IMR-90 (cell line): ENCODE results near the gene TARBP2. TPM values are rescaled to one million over a fixed set of nuclear protein-coding genes. Genes with fewer than 3 reads are reported as not detected.

Experiments
- ATAC-seq: fragments of 200-7000 bp; cut with Tn5 transposase; 2 replicates; pipeline ENCODE4 v1.9.1; 2020; ENCODE audit warnings: low read depth, mild to moderate bottlenecking, moderate library complexity
- BruUV-seq: library from RNA; stranded (reverse); fragments of 400-500 nt; replicated peaks from 2 replicates; lab custom pipeline; 2021; lab: Mats Ljungman, UMichigan
- CTCF ChIA-PET: fragments of 300-600 bp; formaldehyde crosslinking; extraction: SDS; loops from one replicate; lab custom pipeline; 2021; ENCODE audit warnings: antibody characterized with exemption; lab: Yijun Ruan, JAX
- POLR2A ChIA-PET: fragments of 300-600 bp; sonication (Branson Sonifier 250); formaldehyde crosslinking; loops from one replicate; lab custom pipeline; 2022; ENCODE audit warnings: antibody characterized with exemption; ENCODE audit not compliant: unreplicated experiment; lab: Charles Lee
- DNase-seq: peaks from one replicate; pipeline ENCODE4 v3.0.0; 2013
- H2AFZ ChIP-seq: replicated peaks from 2 replicates; pipeline ENCODE3; 2013; ENCODE audit warnings: low read length, mild to moderate bottlenecking; ENCODE audit not compliant: poor library complexity
- H2AK5ac ChIP-seq: 2 replicates; pipeline ENCODE4 v1.6.1; 2013; ENCODE audit warnings: low read depth, low read length, inconsistent platforms
- H2AK9ac ChIP-seq: replicated peaks from 2 replicates; pipeline ENCODE3; 2013; ENCODE audit warnings: mild to moderate bottlenecking, low read depth, low read length, moderate library complexity; ENCODE audit not compliant: poor library complexity
- H2BK120ac ChIP-seq: 2 replicates; pipeline ENCODE4 v1.6.1; 2013; ENCODE audit warnings: low read depth, low read length, inconsistent platforms
- H2BK15ac ChIP-seq: 3 replicates; pipeline ENCODE4 v1.6.1; 2013; ENCODE audit warnings: low read depth, low read length, inconsistent platforms
- H2BK20ac ChIP-seq: 2 replicates; pipeline ENCODE4 v1.6.1; 2013; ENCODE audit warnings: low read depth, mild to moderate bottlenecking, inconsistent platforms, low read length, moderate library complexity
- H2BK5ac ChIP-seq: 2 replicates; pipeline ENCODE4 v1.6.1; 2013; ENCODE audit warnings: mild to moderate bottlenecking, low read depth, low read length, inconsistent platforms; ENCODE audit not compliant: poor library complexity, severe bottlenecking
- H3K14ac ChIP-seq: replicated peaks from 2 replicates; pipeline ENCODE4 v1.6.1; 2013; ENCODE audit warnings: low read depth, low read length, inconsistent platforms
- H3K18ac ChIP-seq: 2 replicates; pipeline ENCODE4 v1.6.1; 2013; ENCODE audit warnings: low read depth, low read length, control low read depth
- H3K23ac ChIP-seq: 2 replicates; pipeline ENCODE4 v1.6.1; 2013; ENCODE audit warnings: low read depth, low read length, inconsistent platforms
- H3K27ac ChIP-seq: 2 replicates; pipeline ENCODE4 v1.5.1; 2013; ENCODE audit warnings: mild to moderate bottlenecking, control low read depth, low read length; ENCODE audit not compliant: insufficient read depth
- H3K27me3 ChIP-seq: 2 replicates; pipeline ENCODE4 v1.6.1; 2013; ENCODE audit warnings: low read length; ENCODE audit not compliant: control insufficient read depth, insufficient read depth
- H3K36me3 ChIP-seq: 2 replicates; pipeline ENCODE4 v1.6.1; 2013; ENCODE audit warnings: low read length, mixed read lengths; ENCODE audit not compliant: control insufficient read depth, insufficient read depth
- H3K4ac ChIP-seq: 2 replicates; pipeline ENCODE4 v1.6.1; 2013; ENCODE audit warnings: low read depth, low read length, inconsistent platforms
- H3K4me1 ChIP-seq: 2 replicates; pipeline ENCODE4 v1.6.1; 2013; ENCODE audit warnings: low read length, mixed read lengths; ENCODE audit not compliant: control insufficient read depth, insufficient read depth
- H3K4me2 ChIP-seq: 2 replicates; pipeline ENCODE4 v1.6.1; 2013; ENCODE audit warnings: low read depth, mild to moderate bottlenecking, control low read depth, low read length, moderate library complexity
- H3K4me3 ChIP-seq: 2 replicates; pipeline ENCODE4 v1.5.1; 2013; ENCODE audit warnings: low read depth, mild to moderate bottlenecking, control low read depth, low read length, moderate library complexity; ENCODE audit not compliant: insufficient read depth
- H3K56ac ChIP-seq: 2 replicates; pipeline ENCODE4 v1.6.1; 2013; ENCODE audit warnings: low read length, inconsistent platforms; ENCODE audit not compliant: insufficient read depth; ENCODE audit errors: extremely low read depth
- H3K79me1 ChIP-seq, 2 experiments: 2 replicates each; pipeline ENCODE4 v1.6.1; 2013; ENCODE audit warnings: low read length in 2 of 2, inconsistent platforms in 1 of 2, low read depth in 1 of 2
- H3K9ac ChIP-seq: 2 replicates; pipeline ENCODE4 v1.6.1; 2013; ENCODE audit warnings: low read depth, low read length, control low read depth
- H3K9me1 ChIP-seq: 2 replicates; pipeline ENCODE4 v1.6.1; 2013; ENCODE audit warnings: low read length, inconsistent platforms; ENCODE audit not compliant: insufficient read depth
- H3K9me3 ChIP-seq: 2 replicates; pipeline ENCODE4 v1.6.1; 2013; ENCODE audit warnings: low read length; ENCODE audit not compliant: control insufficient read depth, insufficient read depth
- H4K20me1 ChIP-seq: 2 replicates; pipeline ENCODE4 v1.6.1; 2013; ENCODE audit warnings: low read length, inconsistent platforms; ENCODE audit not compliant: insufficient read depth
- H4K5ac ChIP-seq: 2 replicates; pipeline ENCODE4 v1.6.1; 2013; ENCODE audit warnings: mild to moderate bottlenecking, low read depth, low read length, control low read depth
- H4K8ac ChIP-seq, 2 experiments: 2 replicates each; pipeline ENCODE4 v1.6.1; 2013; ENCODE audit warnings: low read depth in 2 of 2, low read length in 2 of 2, control low read depth in 1 of 2, inconsistent platforms in 1 of 2
- H4K91ac ChIP-seq: 2 replicates; pipeline ENCODE4 v1.6.1; 2013; ENCODE audit warnings: low read depth, low read length, inconsistent platforms; ENCODE audit not compliant: insufficient read depth
- CHD1 ChIP-seq: IDR thresholded peaks from 2 replicates; pipeline ENCODE4 v1.6.1; 2012; ENCODE audit warnings: low read depth, low read length, improper control_type of control experiment
- FOS ChIP-seq: fragments of 150-350 bp; IDR thresholded peaks from 2 replicates; pipeline ENCODE4 v1.6.1; 2016; ENCODE audit warnings: low read depth, low read length
- MAZ ChIP-seq: IDR thresholded peaks from 2 replicates; pipeline ENCODE4 v1.6.1; 2012; ENCODE audit warnings: low read depth, mild to moderate bottlenecking, low read length, improper control_type of control experiment, moderate library complexity, borderline replicate concordance
- NFE2L2 ChIP-seq: fragments of 150-350 bp; IDR thresholded peaks from 2 replicates; pipeline ENCODE4 v1.6.1; 2016; ENCODE audit warnings: low read depth, mild to moderate bottlenecking, low read length
- RAD21 ChIP-seq: IDR thresholded peaks from 2 replicates; pipeline ENCODE4 v1.6.1; 2012; ENCODE audit warnings: low read length, improper control_type of control experiment
- RCOR1 ChIP-seq: IDR thresholded peaks from 2 replicates; pipeline ENCODE4 v1.6.1; 2012; ENCODE audit warnings: mild to moderate bottlenecking, low read length, improper control_type of control experiment; ENCODE audit not compliant: insufficient replicate concordance
- RFX5 ChIP-seq: IDR thresholded peaks from 2 replicates; pipeline ENCODE4 v1.8.0; 2012; ENCODE audit warnings: low read depth, mild to moderate bottlenecking, low read length, moderate library complexity
- SMC3 ChIP-seq: fragments of 150-350 bp; IDR thresholded peaks from 2 replicates; pipeline ENCODE4 v1.6.1; 2016; ENCODE audit warnings: low read depth, mild to moderate bottlenecking, antibody characterized with exemption, low read length, moderate library complexity
- WGBS, 2 experiments: methylation state at CpG; one replicate each; pipeline versions ENCODE4 v1.1.5 to v1.1.7; 2013; ENCODE audit warnings: missing lambda C conversion rate in 2 of 2; ENCODE audit not compliant: insufficient read length in 1 of 2; ENCODE audit errors: extremely low coverage in 2 of 2; 5-methylcytosine and 5-hydroxymethylcytosine counted together
- dilution Hi-C: fragments of 300-500 bp; cut with HindIII; formaldehyde crosslinking; loops from one replicate; pipeline ENCODE4 v1.14.3; 2018; ENCODE audit warnings: low sequenced_read_pairs; ENCODE audit not compliant: unreplicated experiment
- in situ Hi-C: fragments of 300-500 bp; cut with MboI; formaldehyde crosslinking; loops from 3 replicates; pipeline ENCODE4 v1.14.3; 2019; ENCODE audit warnings: low sequenced_read_pairs, inconsistent platforms, mixed read lengths
- intact Hi-C: fragments of 100-400 bp; cut with micrococcal nuclease; formaldehyde crosslinking; loops from 2 replicates; pipeline ENCODE4 v1.10.0; 2022
- polyA plus RNA-seq, 3 experiments: library from polyadenylated mRNA; depleted of rRNA; stranded (reverse); fragments of >200 nt; gene quantifications; 2 replicates each; pipeline ENCODE4 v1.2.3, GENCODE V29; 2012; ENCODE audit warnings: low replicate concordance in 1 of 3
- total RNA-seq: library from RNA; depleted of rRNA; stranded (reverse); fragments of >200 nt; gene quantifications from 2 replicates; pipeline ENCODE4 v1.2.3, GENCODE V29; 2012
- TF ChIP-seq, protein P1 (sequence below): conservative IDR thresholded peaks from 2 replicates; pipeline ENCODE4 v1.5.1; 2012; ENCODE audit warnings: mild to moderate bottlenecking, low read depth, low read length, improper control_type of control experiment
- TF ChIP-seq, protein P2 (sequence below): fragments of 150-350 bp; IDR thresholded peaks from 2 replicates; pipeline ENCODE4 v1.6.1; 2017; ENCODE audit warnings: mild to moderate bottlenecking, antibody characterized with exemption, low read length, low read depth

TARBP2 gene
- total and polyA plus RNA-seq, 2 of the 4 experiments (the other 2 are of a cell fraction), result 27.4 to 46.1 TPM

GRCh38 chr12:53505555-53506449, 4.7 kb downstream of the TARBP2 start (continued):
- TF ChIP-seq, protein P1, sequence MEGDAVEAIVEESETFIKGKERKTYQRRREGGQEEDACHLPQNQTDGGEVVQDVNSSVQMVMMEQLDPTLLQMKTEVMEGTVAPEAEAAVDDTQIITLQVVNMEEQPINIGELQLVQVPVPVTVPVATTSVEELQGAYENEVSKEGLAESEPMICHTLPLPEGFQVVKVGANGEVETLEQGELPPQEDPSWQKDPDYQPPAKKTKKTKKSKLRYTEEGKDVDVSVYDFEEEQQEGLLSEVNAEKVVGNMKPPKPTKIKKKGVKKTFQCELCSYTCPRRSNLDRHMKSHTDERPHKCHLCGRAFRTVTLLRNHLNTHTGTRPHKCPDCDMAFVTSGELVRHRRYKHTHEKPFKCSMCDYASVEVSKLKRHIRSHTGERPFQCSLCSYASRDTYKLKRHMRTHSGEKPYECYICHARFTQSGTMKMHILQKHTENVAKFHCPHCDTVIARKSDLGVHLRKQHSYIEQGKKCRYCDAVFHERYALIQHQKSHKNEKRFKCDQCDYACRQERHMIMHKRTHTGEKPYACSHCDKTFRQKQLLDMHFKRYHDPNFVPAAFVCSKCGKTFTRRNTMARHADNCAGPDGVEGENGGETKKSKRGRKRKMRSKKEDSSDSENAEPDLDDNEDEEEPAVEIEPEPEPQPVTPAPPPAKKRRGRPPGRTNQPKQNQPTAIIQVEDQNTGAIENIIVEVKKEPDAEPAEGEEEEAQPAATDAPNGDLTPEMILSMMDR, result no peak
- TF ChIP-seq RAD21, result no peak

- WGBS, 2 experiments, result no CpG with 5 or more reads among the region's 2 CpGs
- Histone ChIP-seq H4K5ac (no peak overlapping the region), H3K23ac (no peak overlapping the region), H2BK20ac (no peak overlapping the region), H3K56ac (no peak overlapping the region), H2AK5ac (no peak overlapping the region), H2BK120ac (no peak overlapping the region), H3K27me3 (no peaks in the 10 kb centered on the region), H3K79me1 (peaks cover 8 to 44% of the 10 kb centered on the region in 2 experiments; a peak in 3 of 4 replicates), H2BK5ac (no peak overlapping the region), H3K4ac (no peak overlapping the region), H3K4me2 (no peak overlapping the region), H2AK9ac (no peak overlapping the region), H2BK15ac (no peak overlapping the region), H4K91ac (no peak overlapping the region), H3K18ac (no peak overlapping the region), H3K36me3 (peaks cover 31% of the 10 kb centered on the region), H3K9me1 (peaks cover 8% of the 10 kb centered on the region), H3K4me3 (no peak overlapping the region), H3K27ac (no peak overlapping the region), H3K9me3 (no peaks in the 10 kb centered on the region), H2AFZ (no peak overlapping the region), H3K9ac (no peak overlapping the region), H4K20me1 (no peaks in the 10 kb centered on the region), H3K14ac (no peak overlapping the region), H3K4me1 (peaks cover 7% of the 10 kb centered on the region), H4K8ac (no peak overlapping the region)
- BruUV-seq, result no TSS peak
- dilution Hi-C loops, result no loop called here
- POLR2A ChIA-PET, result no interaction called here
- DNase-seq (no peak), ATAC-seq (no peak)
- in situ Hi-C loops, result loop anchor here (10.0 kb wide), 1 partner anchor 182 kb away; the partner anchor contains the start of gene AAAS
- intact Hi-C loops, result loop anchor here (5.0 kb wide), 1 partner anchor 294 kb away; no protein-coding TSS in a partner anchor
- CTCF ChIA-PET, result no interaction called here
- TF ChIP-seq, protein P2, sequence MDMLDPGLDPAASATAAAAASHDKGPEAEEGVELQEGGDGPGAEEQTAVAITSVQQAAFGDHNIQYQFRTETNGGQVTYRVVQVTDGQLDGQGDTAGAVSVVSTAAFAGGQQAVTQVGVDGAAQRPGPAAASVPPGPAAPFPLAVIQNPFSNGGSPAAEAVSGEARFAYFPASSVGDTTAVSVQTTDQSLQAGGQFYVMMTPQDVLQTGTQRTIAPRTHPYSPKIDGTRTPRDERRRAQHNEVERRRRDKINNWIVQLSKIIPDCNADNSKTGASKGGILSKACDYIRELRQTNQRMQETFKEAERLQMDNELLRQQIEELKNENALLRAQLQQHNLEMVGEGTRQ, result no peak
- TF ChIP-seq MAZ (no peak), RCOR1 (no peak), RAD21 (no peak), RFX5 (no peak), CHD1 (no peak), NFE2L2 (no peak), SMC3 (no peak), FOS (no peak)
- TF ChIP-seq, protein P1, result no peak
Observed at GRCh38 chr12:53506450-53506785, 5.3 kb downstream of the TARBP2 start.
